IMR-90 (cell line): ENCODE results near the gene CYP2W1. TPM values are rescaled to one million over a fixed set of nuclear protein-coding genes. Genes with fewer than 3 reads are reported as not detected.

Experiments
- ATAC-seq: fragments of 200-7000 bp; cut with Tn5 transposase; 2 replicates; pipeline ENCODE4 v1.9.1; 2020; ENCODE audit warnings: low read depth, mild to moderate bottlenecking, moderate library complexity
- BruUV-seq: library from RNA; stranded (reverse); fragments of 400-500 nt; replicated peaks from 2 replicates; lab custom pipeline; 2021; lab: Mats Ljungman, UMichigan
- CTCF ChIA-PET: fragments of 300-600 bp; formaldehyde crosslinking; extraction: SDS; loops from one replicate; lab custom pipeline; 2021; ENCODE audit warnings: antibody characterized with exemption; lab: Yijun Ruan, JAX
- POLR2A ChIA-PET: fragments of 300-600 bp; sonication (Branson Sonifier 250); formaldehyde crosslinking; loops from one replicate; lab custom pipeline; 2022; ENCODE audit warnings: antibody characterized with exemption; ENCODE audit not compliant: unreplicated experiment; lab: Charles Lee
- DNase-seq: peaks from one replicate; pipeline ENCODE4 v3.0.0; 2013
- H2AFZ ChIP-seq: replicated peaks from 2 replicates; pipeline ENCODE3; 2013; ENCODE audit warnings: low read length, mild to moderate bottlenecking; ENCODE audit not compliant: poor library complexity
- H2AK5ac ChIP-seq: 2 replicates; pipeline ENCODE4 v1.6.1; 2013; ENCODE audit warnings: low read depth, low read length, inconsistent platforms
- H2AK9ac ChIP-seq: replicated peaks from 2 replicates; pipeline ENCODE3; 2013; ENCODE audit warnings: mild to moderate bottlenecking, low read depth, low read length, moderate library complexity; ENCODE audit not compliant: poor library complexity
- H2BK120ac ChIP-seq: 2 replicates; pipeline ENCODE4 v1.6.1; 2013; ENCODE audit warnings: low read depth, low read length, inconsistent platforms
- H2BK15ac ChIP-seq: 3 replicates; pipeline ENCODE4 v1.6.1; 2013; ENCODE audit warnings: low read depth, low read length, inconsistent platforms
- H2BK20ac ChIP-seq: 2 replicates; pipeline ENCODE4 v1.6.1; 2013; ENCODE audit warnings: low read depth, mild to moderate bottlenecking, inconsistent platforms, low read length, moderate library complexity
- H2BK5ac ChIP-seq: 2 replicates; pipeline ENCODE4 v1.6.1; 2013; ENCODE audit warnings: mild to moderate bottlenecking, low read depth, low read length, inconsistent platforms; ENCODE audit not compliant: poor library complexity, severe bottlenecking
- H3K14ac ChIP-seq: replicated peaks from 2 replicates; pipeline ENCODE4 v1.6.1; 2013; ENCODE audit warnings: low read depth, low read length, inconsistent platforms
- H3K18ac ChIP-seq: 2 replicates; pipeline ENCODE4 v1.6.1; 2013; ENCODE audit warnings: low read depth, low read length, control low read depth
- H3K23ac ChIP-seq: 2 replicates; pipeline ENCODE4 v1.6.1; 2013; ENCODE audit warnings: low read depth, low read length, inconsistent platforms
- H3K27ac ChIP-seq: 2 replicates; pipeline ENCODE4 v1.5.1; 2013; ENCODE audit warnings: mild to moderate bottlenecking, control low read depth, low read length; ENCODE audit not compliant: insufficient read depth
- H3K27me3 ChIP-seq: 2 replicates; pipeline ENCODE4 v1.6.1; 2013; ENCODE audit warnings: low read length; ENCODE audit not compliant: control insufficient read depth, insufficient read depth
- H3K36me3 ChIP-seq: 2 replicates; pipeline ENCODE4 v1.6.1; 2013; ENCODE audit warnings: low read length, mixed read lengths; ENCODE audit not compliant: control insufficient read depth, insufficient read depth
- H3K4ac ChIP-seq: 2 replicates; pipeline ENCODE4 v1.6.1; 2013; ENCODE audit warnings: low read depth, low read length, inconsistent platforms
- H3K4me1 ChIP-seq: 2 replicates; pipeline ENCODE4 v1.6.1; 2013; ENCODE audit warnings: low read length, mixed read lengths; ENCODE audit not compliant: control insufficient read depth, insufficient read depth
- H3K4me2 ChIP-seq: 2 replicates; pipeline ENCODE4 v1.6.1; 2013; ENCODE audit warnings: low read depth, mild to moderate bottlenecking, control low read depth, low read length, moderate library complexity
- H3K4me3 ChIP-seq: 2 replicates; pipeline ENCODE4 v1.5.1; 2013; ENCODE audit warnings: low read depth, mild to moderate bottlenecking, control low read depth, low read length, moderate library complexity; ENCODE audit not compliant: insufficient read depth
- H3K56ac ChIP-seq: 2 replicates; pipeline ENCODE4 v1.6.1; 2013; ENCODE audit warnings: low read length, inconsistent platforms; ENCODE audit not compliant: insufficient read depth; ENCODE audit errors: extremely low read depth
- H3K79me1 ChIP-seq, 2 experiments: 2 replicates each; pipeline ENCODE4 v1.6.1; 2013; ENCODE audit warnings: low read length in 2 of 2, inconsistent platforms in 1 of 2, low read depth in 1 of 2
- H3K9ac ChIP-seq: 2 replicates; pipeline ENCODE4 v1.6.1; 2013; ENCODE audit warnings: low read depth, low read length, control low read depth
- H3K9me1 ChIP-seq: 2 replicates; pipeline ENCODE4 v1.6.1; 2013; ENCODE audit warnings: low read length, inconsistent platforms; ENCODE audit not compliant: insufficient read depth
- H3K9me3 ChIP-seq: 2 replicates; pipeline ENCODE4 v1.6.1; 2013; ENCODE audit warnings: low read length; ENCODE audit not compliant: control insufficient read depth, insufficient read depth
- H4K20me1 ChIP-seq: 2 replicates; pipeline ENCODE4 v1.6.1; 2013; ENCODE audit warnings: low read length, inconsistent platforms; ENCODE audit not compliant: insufficient read depth
- H4K5ac ChIP-seq: 2 replicates; pipeline ENCODE4 v1.6.1; 2013; ENCODE audit warnings: mild to moderate bottlenecking, low read depth, low read length, control low read depth
- H4K8ac ChIP-seq, 2 experiments: 2 replicates each; pipeline ENCODE4 v1.6.1; 2013; ENCODE audit warnings: low read depth in 2 of 2, low read length in 2 of 2, control low read depth in 1 of 2, inconsistent platforms in 1 of 2
- H4K91ac ChIP-seq: 2 replicates; pipeline ENCODE4 v1.6.1; 2013; ENCODE audit warnings: low read depth, low read length, inconsistent platforms; ENCODE audit not compliant: insufficient read depth
- CHD1 ChIP-seq: IDR thresholded peaks from 2 replicates; pipeline ENCODE4 v1.6.1; 2012; ENCODE audit warnings: low read depth, low read length, improper control_type of control experiment
- CTCF ChIP-seq: conservative IDR thresholded peaks from 2 replicates; pipeline ENCODE4 v1.5.1; 2012; ENCODE audit warnings: mild to moderate bottlenecking, low read depth, low read length, improper control_type of control experiment
- ELK1 ChIP-seq: fragments of 150-350 bp; IDR thresholded peaks from 2 replicates; pipeline ENCODE4 v1.6.1; 2016; ENCODE audit warnings: low read depth, mild to moderate bottlenecking, low read length, moderate library complexity, borderline replicate concordance
- FOS ChIP-seq: fragments of 150-350 bp; IDR thresholded peaks from 2 replicates; pipeline ENCODE4 v1.6.1; 2016; ENCODE audit warnings: low read depth, low read length
- MAFK ChIP-seq: IDR thresholded peaks from 2 replicates; pipeline ENCODE4 v1.6.1; 2012; ENCODE audit warnings: low read depth, low read length, improper control_type of control experiment
- MXI1 ChIP-seq: IDR thresholded peaks from 2 replicates; pipeline ENCODE4 v1.6.1; 2012; ENCODE audit warnings: low read depth, mild to moderate bottlenecking, low read length, moderate library complexity, borderline replicate concordance
- NFE2L2 ChIP-seq: fragments of 150-350 bp; IDR thresholded peaks from 2 replicates; pipeline ENCODE4 v1.6.1; 2016; ENCODE audit warnings: low read depth, mild to moderate bottlenecking, low read length
- POLR2A ChIP-seq: IDR thresholded peaks from 2 replicates; pipeline ENCODE4 v1.6.1; 2012; ENCODE audit warnings: mild to moderate bottlenecking, low read depth, low read length
- RAD21 ChIP-seq: IDR thresholded peaks from 2 replicates; pipeline ENCODE4 v1.6.1; 2012; ENCODE audit warnings: low read length, improper control_type of control experiment
- RFX5 ChIP-seq: IDR thresholded peaks from 2 replicates; pipeline ENCODE4 v1.8.0; 2012; ENCODE audit warnings: low read depth, mild to moderate bottlenecking, low read length, moderate library complexity
- WGBS, 2 experiments: methylation state at CpG; one replicate each; pipeline versions ENCODE4 v1.1.5 to v1.1.7; 2013; ENCODE audit warnings: missing lambda C conversion rate in 2 of 2; ENCODE audit not compliant: insufficient read length in 1 of 2; ENCODE audit errors: extremely low coverage in 2 of 2; 5-methylcytosine and 5-hydroxymethylcytosine counted together
- dilution Hi-C: fragments of 300-500 bp; cut with HindIII; formaldehyde crosslinking; loops from one replicate; pipeline ENCODE4 v1.14.3; 2018; ENCODE audit warnings: low sequenced_read_pairs; ENCODE audit not compliant: unreplicated experiment
- in situ Hi-C: fragments of 300-500 bp; cut with MboI; formaldehyde crosslinking; loops from 3 replicates; pipeline ENCODE4 v1.14.3; 2019; ENCODE audit warnings: low sequenced_read_pairs, inconsistent platforms, mixed read lengths
- intact Hi-C: fragments of 100-400 bp; cut with micrococcal nuclease; formaldehyde crosslinking; loops from 2 replicates; pipeline ENCODE4 v1.10.0; 2022
- polyA plus RNA-seq, 3 experiments: library from polyadenylated mRNA; depleted of rRNA; stranded (reverse); fragments of >200 nt; gene quantifications; 2 replicates each; pipeline ENCODE4 v1.2.3, GENCODE V29; 2012; ENCODE audit warnings: low replicate concordance in 1 of 3
- total RNA-seq: library from RNA; depleted of rRNA; stranded (reverse); fragments of >200 nt; gene quantifications from 2 replicates; pipeline ENCODE4 v1.2.3, GENCODE V29; 2012

Gene CYP2W1
- total and polyA plus RNA-seq, 2 of the 4 experiments (the other 2 are of a cell fraction), result not detected

GRCh38 chr7:1025743-1026581 lies 43.0 kb downstream of the CYP2W1 start:
- no peak overlapping the region for H3K4ac ChIP-seq
- intact Hi-C loops (no loop called here), dilution Hi-C loops (no loop called here), in situ Hi-C loops (no loop called here)
- H3K27ac ChIP-seq, result no peak overlapping the region
- peaks cover 3% of the 10 kb centered on the region; the same call in 1 of the 2 replicates for H3K9me3 ChIP-seq
- peak overlapping the region; percentile 79 for H2AK9ac ChIP-seq
- ChIA-PET CTCF (no interaction called here), POLR2A (no interaction called here)
- peaks cover 11 to 80% of the 10 kb centered on the region in 2 experiments for H3K79me1 ChIP-seq
- H3K9ac ChIP-seq, result no peak overlapping the region
- 91% methylated on average over 23 of the region's 31 CpGs; no CpG with 5 or more reads in 1 of the 2 experiments for WGBS, 2 experiments
- no peak overlapping the region for H2AFZ ChIP-seq
- H4K8ac ChIP-seq, result no peak overlapping the region
- no peak overlapping the region for H2AK5ac ChIP-seq
- H2BK120ac ChIP-seq, result no peak overlapping the region
- H2BK20ac ChIP-seq, result no peak overlapping the region
- no peak overlapping the region for H3K56ac ChIP-seq
- no peak overlapping the region for H4K5ac ChIP-seq
- BruUV-seq, result no TSS peak
- H3K23ac ChIP-seq, result no peak overlapping the region
- ATAC-seq (no peak), DNase-seq (no peak)
- no peak overlapping the region for H3K4me2 ChIP-seq
- H3K14ac ChIP-seq, result no peak overlapping the region
- H3K18ac ChIP-seq, result no peak overlapping the region
- TF ChIP-seq MXI1, result no peak
- TF ChIP-seq RAD21, result no peak
- no peak for TF ChIP-seq POLR2A
- no peak for TF ChIP-seq FOS
- TF ChIP-seq MAFK, result no peak
- no peak for TF ChIP-seq CTCF
- no peak for TF ChIP-seq RFX5
- no peak for TF ChIP-seq CHD1
- no peak for TF ChIP-seq ELK1
- TF ChIP-seq NFE2L2, result no peak
- H2BK5ac ChIP-seq, result no peak overlapping the region
- no peaks in the 10 kb centered on the region for H3K27me3 ChIP-seq
- H2BK15ac ChIP-seq, result no peak overlapping the region
- H4K20me1 ChIP-seq, result peaks cover 52% of the 10 kb centered on the region
- peaks cover 9% of the 10 kb centered on the region; the same call in 1 of the 2 replicates for H3K4me1 ChIP-seq
- no peak overlapping the region for H3K4me3 ChIP-seq
- peaks cover 20% of the 10 kb centered on the region for H3K36me3 ChIP-seq
- no peaks in the 10 kb centered on the region for H3K9me1 ChIP-seq
- no peak overlapping the region for H4K91ac ChIP-seq
